Occipital lobe (tissue), 2 donors: Measurements from ENCODE around the gene ZNF318. TPM values are rescaled to one million over a fixed set of nuclear protein-coding genes. Genes with fewer than 3 reads are reported as not detected.

ENCODE experiments used
- small RNA-seq: library from RNA; depleted of rRNA; stranded (forward); fragments of <200 nt; gene quantifications from one replicate; pipeline ENCODE3, GENCODE V24; 2014
- total RNA-seq: library from RNA; depleted of rRNA; stranded (reverse); fragments of >200 nt; gene quantifications from one replicate; pipeline ENCODE4 v1.2.3, GENCODE V29; 2014

The ZNF318 gene
- total RNA-seq, 1 donor from 2014 or later, result 12.9 TPM

Small RNA genes lying within 50 kb of the gene (small RNA-seq; reads per million reads assigned to genes)
- gene AL590383.1 (not detected), gene RPL12P47 (not detected)

Other genes starting within 250 kb of the ZNF318 start
- 11.9 TPM for gene SRF, start 198.4 kb downstream of the ZNF318 start, total RNA-seq
- gene CUL9, start 187.5 kb downstream of the ZNF318 start, total RNA-seq, result 23.9 TPM
- gene DNPH1, start 140.2 kb downstream of the ZNF318 start, total RNA-seq, result 16.1 TPM
- gene TTBK1, start 126.2 kb downstream of the ZNF318 start, total RNA-seq, result 13.1 TPM
- gene SLC22A7, start 71.4 kb downstream of the ZNF318 start, total RNA-seq, result 0.31 TPM
- 3.9 TPM for gene CRIP3, start 60.8 kb downstream of the ZNF318 start, total RNA-seq
- 22.0 TPM for gene ABCC10, start 57.9 kb upstream of the ZNF318 start, total RNA-seq
- gene DLK2, start 85.9 kb upstream of the ZNF318 start, total RNA-seq, result 7.3 TPM
- gene TJAP1, start 107.9 kb upstream of the ZNF318 start, total RNA-seq, result 5.0 TPM
- gene LRRC73, start 140.7 kb upstream of the ZNF318 start, total RNA-seq, result 2.7 TPM
- gene YIPF3, start 147.3 kb upstream of the ZNF318 start, total RNA-seq, result 71.4 TPM
- gene POLR1C, start 147.4 kb upstream of the ZNF318 start, total RNA-seq, result 22.0 TPM
- 47.4 TPM for gene XPO5, start 206.4 kb upstream of the ZNF318 start, total RNA-seq
- gene POLH, start 206.5 kb upstream of the ZNF318 start, total RNA-seq, result 13.6 TPM